Measurements from ENCODE around the gene MARF1. TPM values are rescaled to one million over a fixed set of nuclear protein-coding genes. Genes with fewer than 3 reads are reported as not detected.

MARF1 gene
- total RNA-seq, 1 experiment from 2014 or later: 59.4 TPM

DNA sequence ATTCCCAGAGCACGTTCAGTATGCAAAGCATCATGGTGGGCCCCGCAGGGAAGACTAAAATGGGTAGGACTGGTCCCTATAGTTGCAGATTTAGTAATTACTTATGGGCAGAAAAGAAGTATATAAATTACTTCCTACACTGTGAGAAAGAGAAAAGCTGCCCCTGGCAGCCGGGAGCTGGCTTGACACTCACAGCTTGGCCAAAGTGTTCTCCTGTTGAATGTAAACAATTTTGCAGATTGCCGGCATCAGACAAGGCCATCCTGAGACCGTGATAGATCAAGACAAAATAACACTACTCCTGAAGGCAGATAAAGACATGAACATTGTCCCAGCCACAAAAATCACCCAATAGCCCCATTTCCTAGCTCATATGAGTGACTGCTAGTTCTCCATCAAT lies 98.5 kb downstream of the MARF1 start:
- POLR2A ChIA-PET: no interaction called here
- no TSS peak for BruUV-seq (replicated peaks)
- no peaks in the 10 kb centered on the region for H3K79me2 ChIP-seq (ENCODE audit: insufficient read depth, low read length)
- intact Hi-C loops (cut with micrococcal nuclease): no loop called here
- H3K9ac ChIP-seq (ENCODE audit: low read length): no peak overlapping the region
- no peaks in the 10 kb centered on the region for H3K9me3 ChIP-seq (ENCODE audit: control insufficient read depth in 1 of 2, insufficient read depth in 1 of 2, low read depth in 1 of 2, low read length in 2 of 2)
- H4K20me1 ChIP-seq (ENCODE audit: insufficient read depth): no peaks in the 10 kb centered on the region
- CTCF ChIA-PET: no interaction called here
- RAD21 ChIA-PET (ENCODE audit: low non-redundant PET in 1 of 2, low total read pairs in 2 of 2, uncharacterized antibody in 2 of 2, unreplicated experiment in 2 of 2): no interaction called here
- H3K4me1 ChIP-seq (ENCODE audit: control insufficient read depth in 1 of 2, insufficient read depth in 2 of 2, low read length in 2 of 2): peaks cover 4 to 33% of the 10 kb centered on the region in 2 experiments; a peak in 3 of 4 replicates
- no peak overlapping the region for H3K27ac ChIP-seq (ENCODE audit: low read depth, low read length)
- no peak overlapping the region for H3K4me2 ChIP-seq (ENCODE audit: low read length)
- ATAC-seq: no peak
- H2AFZ ChIP-seq (ENCODE audit: low read depth, low read length, poor library complexity, severe bottlenecking): no peak overlapping the region
- no peaks in the 10 kb centered on the region for H3K9me2 ChIP-seq (ENCODE audit: insufficient read depth)
- TF ChIP-seq, protein P1, sequence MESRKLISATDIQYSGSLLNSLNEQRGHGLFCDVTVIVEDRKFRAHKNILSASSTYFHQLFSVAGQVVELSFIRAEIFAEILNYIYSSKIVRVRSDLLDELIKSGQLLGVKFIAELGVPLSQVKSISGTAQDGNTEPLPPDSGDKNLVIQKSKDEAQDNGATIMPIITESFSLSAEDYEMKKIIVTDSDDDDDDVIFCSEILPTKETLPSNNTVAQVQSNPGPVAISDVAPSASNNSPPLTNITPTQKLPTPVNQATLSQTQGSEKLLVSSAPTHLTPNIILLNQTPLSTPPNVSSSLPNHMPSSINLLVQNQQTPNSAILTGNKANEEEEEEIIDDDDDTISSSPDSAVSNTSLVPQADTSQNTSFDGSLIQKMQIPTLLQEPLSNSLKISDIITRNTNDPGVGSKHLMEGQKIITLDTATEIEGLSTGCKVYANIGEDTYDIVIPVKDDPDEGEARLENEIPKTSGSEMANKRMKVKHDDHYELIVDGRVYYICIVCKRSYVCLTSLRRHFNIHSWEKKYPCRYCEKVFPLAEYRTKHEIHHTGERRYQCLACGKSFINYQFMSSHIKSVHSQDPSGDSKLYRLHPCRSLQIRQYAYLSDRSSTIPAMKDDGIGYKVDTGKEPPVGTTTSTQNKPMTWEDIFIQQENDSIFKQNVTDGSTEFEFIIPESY (IDR thresholded peaks at IDR 0.05; ENCODE audit: extremely low read depth, insufficient replicate concordance, low read length): no peak
- TF ChIP-seq, protein P2, sequence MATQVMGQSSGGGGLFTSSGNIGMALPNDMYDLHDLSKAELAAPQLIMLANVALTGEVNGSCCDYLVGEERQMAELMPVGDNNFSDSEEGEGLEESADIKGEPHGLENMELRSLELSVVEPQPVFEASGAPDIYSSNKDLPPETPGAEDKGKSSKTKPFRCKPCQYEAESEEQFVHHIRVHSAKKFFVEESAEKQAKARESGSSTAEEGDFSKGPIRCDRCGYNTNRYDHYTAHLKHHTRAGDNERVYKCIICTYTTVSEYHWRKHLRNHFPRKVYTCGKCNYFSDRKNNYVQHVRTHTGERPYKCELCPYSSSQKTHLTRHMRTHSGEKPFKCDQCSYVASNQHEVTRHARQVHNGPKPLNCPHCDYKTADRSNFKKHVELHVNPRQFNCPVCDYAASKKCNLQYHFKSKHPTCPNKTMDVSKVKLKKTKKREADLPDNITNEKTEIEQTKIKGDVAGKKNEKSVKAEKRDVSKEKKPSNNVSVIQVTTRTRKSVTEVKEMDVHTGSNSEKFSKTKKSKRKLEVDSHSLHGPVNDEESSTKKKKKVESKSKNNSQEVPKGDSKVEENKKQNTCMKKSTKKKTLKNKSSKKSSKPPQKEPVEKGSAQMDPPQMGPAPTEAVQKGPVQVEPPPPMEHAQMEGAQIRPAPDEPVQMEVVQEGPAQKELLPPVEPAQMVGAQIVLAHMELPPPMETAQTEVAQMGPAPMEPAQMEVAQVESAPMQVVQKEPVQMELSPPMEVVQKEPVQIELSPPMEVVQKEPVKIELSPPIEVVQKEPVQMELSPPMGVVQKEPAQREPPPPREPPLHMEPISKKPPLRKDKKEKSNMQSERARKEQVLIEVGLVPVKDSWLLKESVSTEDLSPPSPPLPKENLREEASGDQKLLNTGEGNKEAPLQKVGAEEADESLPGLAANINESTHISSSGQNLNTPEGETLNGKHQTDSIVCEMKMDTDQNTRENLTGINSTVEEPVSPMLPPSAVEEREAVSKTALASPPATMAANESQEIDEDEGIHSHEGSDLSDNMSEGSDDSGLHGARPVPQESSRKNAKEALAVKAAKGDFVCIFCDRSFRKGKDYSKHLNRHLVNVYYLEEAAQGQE (IDR thresholded peaks at IDR 0.05; ENCODE audit: low read depth): no peak
- TF ChIP-seq SP1 (IDR thresholded peaks at IDR 0.05; ENCODE audit: low read depth) (no peak), ZNF274 (IDR thresholded peaks at IDR 0.05; ENCODE audit: low read depth, low read length) (no peak), CEBPB (IDR thresholded peaks at IDR 0.05; ENCODE audit: low read depth) (no peak), ZFX (IDR thresholded peaks at IDR 0.05) (no peak), EGR1 (IDR thresholded peaks at IDR 0.05; ENCODE audit: low read depth) (no peak), SIN3A (IDR thresholded peaks at IDR 0.05; ENCODE audit: low read depth) (no peak), POLR2A (IDR thresholded peaks at IDR 0.05; ENCODE audit: borderline replicate concordance, extremely low read depth, insufficient read depth, insufficient read length) (no peak), YY1 (IDR thresholded peaks at IDR 0.05; ENCODE audit: extremely low read depth, insufficient replicate concordance, low read depth, low read length) (no peak), MAX (IDR thresholded peaks at IDR 0.05) (no peak), TCF7L2 (IDR thresholded peaks at IDR 0.05; ENCODE audit: borderline replicate concordance, extremely low read depth, insufficient read depth, insufficient read length) (no peak)
- TF ChIP-seq, protein P3, sequence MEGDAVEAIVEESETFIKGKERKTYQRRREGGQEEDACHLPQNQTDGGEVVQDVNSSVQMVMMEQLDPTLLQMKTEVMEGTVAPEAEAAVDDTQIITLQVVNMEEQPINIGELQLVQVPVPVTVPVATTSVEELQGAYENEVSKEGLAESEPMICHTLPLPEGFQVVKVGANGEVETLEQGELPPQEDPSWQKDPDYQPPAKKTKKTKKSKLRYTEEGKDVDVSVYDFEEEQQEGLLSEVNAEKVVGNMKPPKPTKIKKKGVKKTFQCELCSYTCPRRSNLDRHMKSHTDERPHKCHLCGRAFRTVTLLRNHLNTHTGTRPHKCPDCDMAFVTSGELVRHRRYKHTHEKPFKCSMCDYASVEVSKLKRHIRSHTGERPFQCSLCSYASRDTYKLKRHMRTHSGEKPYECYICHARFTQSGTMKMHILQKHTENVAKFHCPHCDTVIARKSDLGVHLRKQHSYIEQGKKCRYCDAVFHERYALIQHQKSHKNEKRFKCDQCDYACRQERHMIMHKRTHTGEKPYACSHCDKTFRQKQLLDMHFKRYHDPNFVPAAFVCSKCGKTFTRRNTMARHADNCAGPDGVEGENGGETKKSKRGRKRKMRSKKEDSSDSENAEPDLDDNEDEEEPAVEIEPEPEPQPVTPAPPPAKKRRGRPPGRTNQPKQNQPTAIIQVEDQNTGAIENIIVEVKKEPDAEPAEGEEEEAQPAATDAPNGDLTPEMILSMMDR (IDR thresholded peaks at IDR 0.05 in 2 of 3, conservative IDR thresholded peaks at IDR 0.05 in 1 of 3; ENCODE audit: borderline replicate concordance in 1 of 3, insufficient read depth in 1 of 3, low read depth in 2 of 3, low read length in 2 of 3): no peak
- TF ChIP-seq, protein P4, sequence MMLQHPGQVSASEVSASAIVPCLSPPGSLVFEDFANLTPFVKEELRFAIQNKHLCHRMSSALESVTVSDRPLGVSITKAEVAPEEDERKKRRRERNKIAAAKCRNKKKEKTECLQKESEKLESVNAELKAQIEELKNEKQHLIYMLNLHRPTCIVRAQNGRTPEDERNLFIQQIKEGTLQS (IDR thresholded peaks at IDR 0.05): no peak
- no peak for DNase-seq (ENCODE audit: low read depth, low spot score)
- H3K36me3 ChIP-seq (ENCODE audit: control insufficient read depth in 1 of 2, insufficient read depth in 2 of 2, low read length in 2 of 2): no peaks in the 10 kb centered on the region
- no peaks in the 10 kb centered on the region for H3K27me3 ChIP-seq (ENCODE audit: insufficient read depth, low read length)
- H3K4me3 ChIP-seq (replicated peaks in 1 of 2; ENCODE audit: low read depth in 1 of 2, low read length in 2 of 2): no peak overlapping the region

Data from HCT116 (cell line).